ENCODE measurements around the gene CST3.
"Not testable (repeated sequence)": the region's sequence is repeated elsewhere in the genome, so short reads cannot be mapped to it uniquely, and the experiment has no call there.

Gene CST3

DNA sequence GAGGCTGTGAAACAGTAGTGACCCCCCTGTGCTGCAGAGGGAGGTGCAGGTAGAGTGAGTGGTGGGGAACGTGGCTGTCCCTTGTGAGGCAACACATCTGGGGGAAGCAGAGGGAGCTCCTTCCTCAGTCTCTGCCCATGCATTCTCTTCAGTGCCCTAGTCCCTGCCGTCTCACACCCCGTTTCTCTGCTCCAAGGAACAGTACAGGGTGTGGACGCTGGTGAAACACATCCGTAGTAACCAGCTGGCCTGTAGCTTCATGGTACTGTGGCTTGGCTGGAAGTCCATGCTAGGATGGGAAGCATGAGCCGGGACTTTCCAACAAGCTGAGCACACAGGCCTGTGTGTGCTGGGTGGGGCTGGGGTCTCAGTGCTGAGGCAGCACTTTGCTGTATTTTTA lies 25.4 kb upstream of the CST3 start:
- no peak for DNase-seq

- DNase-seq = no peak
Observed at GRCh38 chr20:23662276-23662870, 24.6 kb upstream of the CST3 start.

DNA sequence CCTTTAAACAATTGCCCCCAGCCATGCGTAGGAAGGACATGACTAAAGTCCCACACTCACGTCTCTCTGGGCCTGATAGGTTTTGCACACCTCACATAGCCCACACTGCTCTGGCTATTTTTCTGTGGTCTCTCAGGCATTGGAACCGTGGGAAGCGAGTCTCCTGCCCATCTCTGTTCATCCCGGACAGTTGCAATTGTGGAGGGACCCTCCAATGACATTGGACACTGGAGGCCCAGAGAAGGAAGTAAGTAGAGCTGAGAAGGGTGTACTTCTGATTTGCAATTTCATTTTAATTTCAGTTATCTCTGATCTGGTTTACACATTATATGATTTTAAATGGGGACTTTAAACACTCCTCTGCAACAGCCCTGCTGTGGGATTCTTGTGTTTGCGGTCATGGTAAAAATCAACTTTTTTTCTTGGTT lies 23.3 kb upstream of the CST3 start:
- no peak for DNase-seq

DNA sequence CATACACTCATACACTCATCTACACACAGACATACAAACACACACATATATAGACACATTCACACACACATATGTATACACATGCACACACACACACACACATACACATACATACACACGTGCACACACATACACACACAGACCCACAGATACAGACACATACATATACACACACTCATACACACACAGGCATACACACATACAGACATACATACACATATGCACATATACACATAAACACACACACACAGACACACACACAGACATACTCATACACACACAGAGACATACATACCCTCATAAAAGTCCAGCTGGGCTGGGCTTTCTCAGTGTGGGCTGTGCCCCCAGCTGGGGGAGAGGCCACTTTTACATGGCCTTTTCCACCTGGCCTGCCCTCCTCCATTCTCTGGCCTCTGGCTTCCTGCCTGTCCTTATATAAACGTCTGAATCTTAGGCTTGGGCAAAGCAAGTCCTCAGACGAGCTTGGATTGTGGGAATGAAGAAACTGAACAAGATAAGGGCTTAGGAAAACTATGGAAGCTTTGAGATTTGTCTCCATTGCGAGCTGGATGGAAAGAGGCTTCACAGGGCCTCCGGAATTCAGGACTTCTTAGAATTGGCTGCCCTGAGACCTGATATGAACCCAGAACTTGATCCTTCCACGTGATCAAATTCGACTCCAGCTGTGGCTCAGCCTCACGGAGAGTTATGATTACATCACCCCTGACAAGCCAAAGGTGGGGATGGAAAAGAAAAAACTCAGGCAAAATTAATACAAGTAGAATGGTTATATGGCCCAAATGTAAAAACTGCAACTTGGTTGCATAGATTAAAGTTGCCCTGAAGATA lies 22.5 kb upstream of the CST3 start:
- no peak for DNase-seq

DNA sequence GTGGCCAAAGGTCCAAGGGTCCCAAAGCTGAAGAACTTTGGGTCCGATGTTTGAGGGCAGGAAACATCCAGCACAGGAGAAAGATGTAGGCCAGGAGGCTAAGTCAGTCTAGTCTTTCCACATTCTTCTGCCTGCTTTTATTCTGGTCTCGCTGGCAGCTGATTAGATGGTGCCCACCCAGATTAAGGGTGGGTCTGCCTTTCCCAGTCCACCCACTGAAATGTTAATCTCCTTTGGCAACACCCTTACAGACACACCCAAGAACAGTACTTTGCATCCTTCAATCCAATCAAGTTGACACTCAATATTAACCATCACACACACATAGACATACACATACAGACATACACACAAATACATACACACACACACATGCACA lies 21.8 kb upstream of the CST3 start:
- DNase-seq = not testable (repeated sequence)

GRCh38 chr20:23658989-23659609 lies 21.3 kb upstream of the CST3 start:
- DNase-seq = peak; percentile 23

DNA sequence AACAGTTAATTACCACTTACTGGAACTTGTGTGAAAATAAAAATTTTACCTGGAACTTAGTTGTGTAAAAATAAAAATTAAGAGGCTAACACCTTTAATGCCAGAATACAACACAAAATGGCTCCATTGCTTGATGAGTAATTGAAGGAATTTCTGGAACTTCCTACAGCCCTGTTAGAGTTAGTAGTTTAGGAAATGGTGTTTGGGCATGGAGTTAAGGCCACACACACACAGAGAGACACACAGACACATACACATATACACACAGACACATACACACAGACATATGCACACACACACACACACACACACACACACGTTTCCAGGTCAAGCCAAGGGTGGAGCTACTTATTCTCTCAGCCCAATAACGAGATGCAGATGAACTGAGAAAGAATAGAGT lies 20.6 kb upstream of the CST3 start:
- DNase-seq = no peak

- no peak for DNase-seq
Observed at GRCh38 chr20:23657202-23657601, 19.4 kb upstream of the CST3 start.

GRCh38 chr20:23656372-23656771 lies 18.6 kb upstream of the CST3 start:
- DNase-seq = no peak

DNA sequence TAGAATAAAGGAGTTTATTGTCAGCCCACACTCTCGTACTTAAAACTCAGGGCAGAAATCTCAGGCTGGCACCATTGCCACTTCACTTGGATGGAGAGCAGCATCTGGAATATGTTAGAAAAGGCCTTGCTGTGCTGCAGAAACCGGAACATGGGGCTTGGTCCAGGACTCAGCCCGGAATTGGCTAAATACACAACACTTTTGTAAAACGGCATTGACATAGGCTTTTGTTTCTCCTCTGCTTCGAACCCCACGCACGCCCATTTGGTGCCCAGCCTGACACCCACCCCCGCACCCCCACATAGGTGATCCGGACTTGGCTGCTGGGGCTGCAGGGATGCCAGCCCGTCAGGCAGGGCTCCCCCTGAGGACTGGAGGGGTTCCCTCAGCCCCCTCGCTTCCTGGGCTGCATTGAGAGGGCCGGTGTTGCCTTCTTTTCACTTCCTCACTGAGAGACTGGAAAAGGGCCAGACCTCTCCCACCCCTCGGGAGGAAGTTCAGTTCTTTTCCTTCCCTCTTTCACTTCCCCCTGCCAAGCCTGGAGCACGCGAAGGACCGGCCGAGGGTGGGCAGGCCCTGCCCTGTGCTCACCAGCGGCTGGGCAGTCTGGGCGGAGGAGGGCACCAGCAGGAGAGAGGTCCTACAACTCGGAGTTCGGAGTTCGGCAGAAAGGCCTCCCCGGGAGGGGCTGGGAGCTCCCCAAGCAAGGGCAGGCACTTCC lies 17.9 kb upstream of the CST3 start:
- DNase-seq = no peak

DNA sequence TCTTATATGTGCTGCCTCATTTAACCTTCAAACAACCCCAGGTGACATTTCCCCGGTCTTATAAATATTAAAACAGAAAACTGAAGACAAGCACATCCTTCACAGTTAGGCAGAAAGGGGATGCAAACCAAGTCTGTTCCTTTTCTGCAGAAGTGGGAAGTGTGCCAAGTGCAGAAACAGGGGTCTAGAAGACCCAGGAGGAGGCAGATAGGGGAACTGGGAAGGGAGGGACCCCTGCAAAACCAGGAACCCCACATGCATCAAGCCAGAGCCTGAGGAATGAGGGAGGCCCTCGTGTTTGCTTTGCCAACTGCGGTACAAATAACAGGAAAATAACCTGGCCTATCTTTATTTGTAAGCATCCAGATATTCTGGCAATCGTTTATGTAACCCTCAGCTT lies 17.0 kb upstream of the CST3 start:
- DNase-seq = no peak

DNA sequence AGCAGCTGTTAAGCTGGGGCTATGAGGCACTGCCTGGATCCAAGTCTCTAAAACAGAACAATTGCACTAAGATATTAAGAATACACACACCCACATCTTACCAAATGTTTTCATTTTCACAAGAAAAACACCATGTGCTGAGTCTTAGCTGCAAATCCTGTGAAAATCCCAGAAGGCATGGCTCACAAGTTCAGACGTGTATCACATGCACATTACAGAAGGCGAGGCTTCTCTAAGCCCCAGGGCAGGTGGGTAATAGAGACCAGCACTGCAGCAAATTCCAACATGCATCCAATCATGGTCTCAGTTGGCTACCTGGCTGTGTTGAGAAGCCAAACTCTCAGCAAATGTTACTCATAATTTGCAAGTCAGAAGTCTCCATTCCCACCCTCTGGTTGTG lies 16.2 kb upstream of the CST3 start:
- DNase-seq = no peak

GRCh38 chr20:23653400-23653938 lies 15.7 kb upstream of the CST3 start:
- DNase-seq = no peak

- no peak for DNase-seq
Observed at GRCh38 chr20:23652926-23653325, 15.2 kb upstream of the CST3 start.

- DNase-seq = no peak
Observed at GRCh38 chr20:23652371-23652770, 14.6 kb upstream of the CST3 start.

DNA sequence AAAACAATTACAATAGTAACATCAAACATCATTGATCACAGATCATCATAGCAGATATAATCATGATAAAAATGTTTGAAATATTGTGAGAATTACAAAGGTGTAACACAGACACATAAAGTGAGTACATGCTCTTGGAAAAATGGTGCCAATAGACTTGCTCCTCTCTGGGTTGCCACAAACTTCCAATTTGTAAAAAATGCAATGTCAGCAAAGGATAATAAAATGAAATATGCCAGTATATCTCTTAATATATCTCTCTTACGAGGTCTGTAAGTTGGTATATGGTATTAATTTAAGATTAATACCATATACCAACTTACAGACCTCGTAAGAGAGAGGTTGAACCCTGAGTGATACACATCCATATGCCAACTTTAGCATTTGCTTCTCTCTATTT lies 13.4 kb upstream of the CST3 start:
- no peak for DNase-seq

DNA sequence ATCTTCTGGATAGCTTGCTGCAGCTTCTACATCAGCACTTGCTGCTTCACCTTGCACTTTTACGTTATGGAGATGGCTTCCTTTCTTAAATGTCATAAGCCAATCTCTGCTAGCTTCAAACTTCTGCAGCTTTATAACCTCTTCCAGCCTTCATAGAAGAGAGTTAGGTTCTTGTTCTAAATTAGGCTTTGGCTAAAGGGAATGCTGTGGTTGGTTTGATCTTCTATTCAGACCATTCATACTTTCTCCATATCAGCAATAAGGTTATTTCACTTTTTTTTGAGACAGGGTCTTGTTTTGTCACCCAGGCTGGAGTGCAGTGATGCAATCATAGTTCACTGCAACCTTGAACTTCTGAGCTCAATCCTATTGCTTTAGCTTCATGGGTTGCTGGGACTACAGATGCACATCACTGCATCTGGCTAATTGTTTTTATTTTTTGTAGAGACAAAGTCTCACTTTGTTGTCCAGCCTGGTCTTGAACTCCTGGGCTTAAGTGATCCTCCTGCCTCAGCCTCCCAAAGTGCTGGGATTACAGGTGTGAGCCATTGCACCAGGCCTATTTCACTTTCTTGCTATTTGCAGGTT lies 12.2 kb upstream of the CST3 start:
- DNase-seq = no peak

DNA sequence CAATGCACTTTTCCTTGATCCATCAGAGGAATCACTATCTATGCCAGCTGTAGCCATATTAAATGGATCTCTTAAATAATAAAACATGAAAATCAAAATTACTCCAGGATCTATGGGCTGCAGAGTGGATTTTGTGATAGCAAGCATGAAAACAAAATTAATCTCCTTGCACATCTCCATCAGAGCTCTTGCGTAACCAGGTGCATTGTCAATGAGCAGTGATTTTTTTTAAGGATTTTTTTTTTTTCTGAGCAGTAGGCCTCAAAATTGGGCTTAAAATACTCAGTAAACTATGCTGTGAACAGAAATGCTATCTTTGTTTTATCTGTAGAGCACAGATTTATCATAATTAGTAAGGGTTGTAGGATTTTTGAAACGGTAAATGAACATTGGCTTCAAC lies 11.5 kb upstream of the CST3 start:
- DNase-seq = no peak

DNA sequence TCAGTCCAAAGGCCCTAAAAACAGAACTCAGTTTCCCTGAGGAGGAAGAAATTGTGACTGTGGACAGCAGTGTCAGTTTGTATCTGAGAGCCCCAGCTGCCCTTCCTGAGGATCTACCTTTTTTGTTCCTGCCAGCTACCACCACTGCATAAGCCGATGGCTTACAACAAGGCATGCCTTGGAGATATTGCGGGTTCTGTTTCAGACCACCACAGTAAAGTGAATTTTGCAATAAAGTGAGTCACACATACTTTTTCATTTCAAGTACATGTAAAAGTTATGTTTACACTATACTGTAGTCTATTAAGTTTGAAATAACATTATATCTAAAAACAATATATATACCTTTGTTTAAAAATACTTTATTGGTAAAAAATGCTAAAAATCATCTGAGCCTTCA lies 9.6 kb upstream of the CST3 start:
- DNase-seq = no peak

DNA sequence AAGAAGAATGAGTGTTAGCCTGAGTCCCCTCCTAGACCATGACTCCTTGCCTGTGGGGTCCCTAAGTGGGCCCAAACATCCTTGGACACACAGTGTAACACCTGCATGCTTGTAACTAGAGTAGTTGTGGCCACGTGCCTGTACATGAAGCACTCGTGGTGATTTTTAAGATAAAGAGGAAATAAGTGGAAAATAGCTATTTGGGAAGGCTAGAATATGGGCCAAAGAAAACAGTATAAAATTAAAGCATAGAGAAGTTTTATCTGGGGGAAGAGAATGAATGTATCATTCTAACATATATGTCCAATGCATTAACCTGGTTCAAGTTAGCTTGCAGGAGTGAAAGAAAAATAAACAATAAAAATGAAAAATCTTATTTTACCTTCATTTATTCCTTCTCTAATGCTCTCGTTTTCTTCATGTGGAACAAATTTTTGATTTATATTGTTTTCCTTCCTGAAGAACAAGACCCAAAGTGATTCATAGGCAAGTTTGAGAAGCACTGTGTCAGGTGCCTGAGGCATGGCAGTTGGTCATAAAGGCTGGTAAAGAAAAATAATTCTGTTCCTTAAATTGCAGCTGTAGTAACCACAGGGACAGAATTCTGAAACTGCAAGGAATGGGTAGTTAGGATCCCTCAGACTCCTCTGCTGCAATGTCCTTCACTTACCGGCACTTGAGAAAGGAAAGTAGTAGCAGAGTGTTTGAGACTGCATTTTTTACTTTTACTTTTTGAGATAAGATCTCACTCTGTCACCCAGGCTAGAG lies 8.5 kb upstream of the CST3 start:
- DNase-seq = no peak

GRCh38 chr20:23645575-23645974 lies 7.8 kb upstream of the CST3 start:
- no peak for DNase-seq

- no peak for DNase-seq
Observed at GRCh38 chr20:23644164-23644563, 6.4 kb upstream of the CST3 start.

Measured in right kidney (tissue), 1 donor.